Nasal cavity respiratory epithelium epithelial cell of viscerocranial mucosa (primary cell): ENCODE data around the gene CYTH4. TPM values are rescaled to one million over a fixed set of nuclear protein-coding genes. Genes with fewer than 3 reads are reported as not detected.

ENCODE experiments used
- total RNA-seq: library from RNA; depleted of rRNA; stranded (reverse); fragments of >200 nt; gene quantifications from 2 replicates; pipeline ENCODE4 v1.2.3, GENCODE V29; 2014

Gene CYTH4, protein sequence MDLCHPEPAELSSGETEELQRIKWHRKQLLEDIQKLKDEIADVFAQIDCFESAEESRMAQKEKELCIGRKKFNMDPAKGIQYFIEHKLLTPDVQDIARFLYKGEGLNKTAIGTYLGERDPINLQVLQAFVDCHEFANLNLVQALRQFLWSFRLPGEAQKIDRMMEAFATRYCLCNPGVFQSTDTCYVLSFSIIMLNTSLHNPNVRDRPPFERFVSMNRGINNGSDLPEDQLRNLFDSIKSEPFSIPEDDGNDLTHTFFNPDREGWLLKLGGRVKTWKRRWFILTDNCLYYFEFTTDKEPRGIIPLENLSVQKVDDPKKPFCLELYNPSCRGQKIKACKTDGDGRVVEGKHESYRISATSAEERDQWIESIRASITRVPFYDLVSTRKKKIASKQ
- total RNA-seq: under 0.01 TPM in 2 replicates

DNA sequence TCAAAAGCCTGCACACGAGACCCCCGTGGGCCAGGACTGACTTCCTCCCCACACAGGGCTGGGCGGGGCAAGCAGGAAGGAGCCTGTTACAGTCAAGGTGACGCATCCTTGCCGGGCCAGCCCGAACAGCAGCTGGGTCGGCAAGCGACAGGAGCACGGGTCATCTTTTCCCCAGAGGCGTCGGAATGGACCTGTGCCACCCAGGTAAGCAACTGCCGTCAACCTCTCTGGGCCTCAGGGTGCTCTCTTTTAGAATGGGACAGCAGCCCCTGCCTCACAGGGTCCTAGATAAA, at the start of gene CYTH4:
CYTH4 (plus strand) TSS at position 124 of the 293 bp plus-strand sequence; CDS start at position 186, 62 bp downstream.

DNA sequence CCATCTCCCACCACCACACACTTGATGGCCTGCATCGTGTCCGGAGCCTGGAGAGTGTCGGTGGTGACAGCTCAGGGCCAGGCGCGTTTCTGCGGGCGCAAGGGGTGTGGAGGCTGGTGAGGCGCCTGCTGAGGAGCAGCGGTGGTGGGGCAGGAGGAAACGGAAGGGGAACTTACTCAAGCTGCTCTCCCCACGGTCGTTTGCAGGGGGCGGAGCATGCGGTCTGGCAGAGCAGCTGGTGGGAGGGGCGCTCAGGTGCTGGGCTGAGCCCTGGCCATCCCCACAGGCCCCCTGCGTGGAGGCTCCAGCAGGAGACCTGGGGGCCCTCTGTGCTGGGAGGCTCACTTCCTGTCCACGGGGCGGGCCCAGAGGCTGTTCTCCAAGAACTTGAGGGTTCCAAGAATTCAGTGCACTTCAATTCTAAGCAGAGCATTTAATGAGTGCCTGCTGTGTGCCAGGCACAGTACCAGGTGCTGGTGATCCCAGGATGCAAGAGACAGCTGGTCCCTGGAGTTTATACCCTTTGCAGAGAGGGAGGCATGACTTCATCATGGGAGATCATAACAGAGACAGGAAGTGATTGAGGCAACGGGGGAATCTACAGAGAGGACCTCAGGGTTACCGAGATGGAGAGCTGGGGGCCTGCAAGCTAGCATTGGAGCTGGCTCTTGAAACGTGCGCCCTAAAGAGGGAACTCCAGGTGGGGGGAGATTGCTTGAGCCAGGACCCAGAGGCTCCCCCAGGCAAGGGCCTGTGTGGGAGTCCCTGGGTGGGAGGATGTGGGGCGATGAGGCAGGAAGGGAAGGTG, 38.0 kb upstream of the CYTH4 start, which contains the start of gene RAC2:
RAC2 (minus strand) TSS at position 156 of the 808 bp plus-strand sequence; CDS start at position 35, 121 bp downstream.

Other genes with a start within 250 kb of the CYTH4 start
- gene KCTD17, start 230.8 kb upstream of the CYTH4 start, total RNA-seq: 6.5 and 11.0 TPM in 2 replicates
- gene TMPRSS6, start 172.8 kb upstream of the CYTH4 start, total RNA-seq: not detected in 2 replicates
- gene IL2RB, start 132.6 kb upstream of the CYTH4 start, total RNA-seq: 0.14 TPM in 1 of 2 replicates, not detected in the other
- gene C1QTNF6, start 94.3 kb upstream of the CYTH4 start, total RNA-seq: 2.7 and 6.8 TPM in 2 replicates
- not detected in 2 replicates for gene SSTR3, start 70.0 kb upstream of the CYTH4 start, total RNA-seq
- 6.5 and 18.8 TPM in 2 replicates for gene RAC2, start 38.2 kb upstream of the CYTH4 start, total RNA-seq
- gene ELFN2, start 145.0 kb downstream of the CYTH4 start, total RNA-seq: 0.68 and 1.1 TPM in 2 replicates
- gene MFNG, start 203.9 kb downstream of the CYTH4 start, total RNA-seq: 2.1 and 2.7 TPM in 2 replicates
- gene CARD10, start 236.9 kb downstream of the CYTH4 start, total RNA-seq: 15.7 and 20.4 TPM in 2 replicates